SK-N-SH treated with all-trans-retinoic acid at 6 μM for 48 hours (cell line): Measurements from ENCODE around the gene PRX.

Experiments used
- ATAC-seq: fragments of 200-7000 bp; cut with Tn5 transposase; 3 replicates; pipeline ENCODE4 v1.9.1; 2020; ENCODE audit warnings: mild to moderate bottlenecking, moderate library complexity
- ARNTL ChIP-seq: fragments of 450-650 bp; formaldehyde crosslinking; IDR thresholded peaks from 2 replicates; pipeline ENCODE4 v1.5.0; 2020; ENCODE audit warnings: low read depth, mild to moderate bottlenecking, moderate library complexity, borderline replicate concordance
- BACH2 ChIP-seq: fragments of 250-450 bp; sonication (Bioruptor Pico); IDR thresholded peaks from 2 replicates; pipeline ENCODE4 v1.9.0; 2021; ENCODE audit warnings: mild to moderate bottlenecking, borderline replicate concordance
- CSDC2 ChIP-seq: fragments of 250-450 bp; sonication (Bioruptor Pico); IDR thresholded peaks from 2 replicates; pipeline ENCODE4 v1.5.0; 2020; ENCODE audit warnings: mild to moderate bottlenecking, moderate library complexity
- ESRRG ChIP-seq: fragments of 250-450 bp; sonication (Bioruptor Pico); IDR thresholded peaks from 2 replicates; pipeline ENCODE4 v1.6.1; 2021; ENCODE audit warnings: mild to moderate bottlenecking
- GLIS3 ChIP-seq: fragments of 250-450 bp; sonication (Bioruptor Pico); IDR thresholded peaks from 2 replicates; pipeline ENCODE4 v1.5.0; 2020; ENCODE audit warnings: mild to moderate bottlenecking, moderate library complexity
- ISL1 ChIP-seq: fragments of 250-450 bp; sonication (Bioruptor Pico); IDR thresholded peaks from 2 replicates; pipeline ENCODE4 v2.1.2; 2022; ENCODE audit warnings: mild to moderate bottlenecking, moderate library complexity
- OSR1 ChIP-seq: fragments of 250-450 bp; sonication (Bioruptor Pico); IDR thresholded peaks from 2 replicates; pipeline ENCODE4 v1.8.0; 2022; ENCODE audit warnings: moderate library complexity, mild to moderate bottlenecking, inconsistent platforms
- PATZ1 ChIP-seq: fragments of 250-450 bp; sonication (Bioruptor Pico); IDR thresholded peaks from 2 replicates; pipeline ENCODE4 v1.8.0; 2020; ENCODE audit warnings: mild to moderate bottlenecking, moderate library complexity, borderline replicate concordance
- POU6F1 ChIP-seq: fragments of 250-450 bp; sonication (Bioruptor Pico); IDR thresholded peaks from 2 replicates; pipeline ENCODE4 v1.8.0; 2021; ENCODE audit warnings: low read depth, mild to moderate bottlenecking, moderate library complexity, borderline replicate concordance
- PPARA ChIP-seq: fragments of 250-450 bp; sonication (Bioruptor Pico); IDR thresholded peaks from 2 replicates; pipeline ENCODE4 v1.5.0; 2020; ENCODE audit warnings: mild to moderate bottlenecking, borderline replicate concordance
- RARB ChIP-seq: fragments of 250-450 bp; sonication (Bioruptor Pico); IDR thresholded peaks from 2 replicates; pipeline ENCODE4 v1.8.0; 2021; ENCODE audit warnings: mild to moderate bottlenecking, moderate library complexity
- SNAI2 ChIP-seq: fragments of 250-450 bp; sonication (Bioruptor Pico); IDR thresholded peaks from 2 replicates; pipeline ENCODE4 v1.5.0; 2020; ENCODE audit warnings: mild to moderate bottlenecking, moderate library complexity
- TOX ChIP-seq: fragments of 250-450 bp; sonication (Bioruptor Pico); IDR thresholded peaks from 2 replicates; pipeline ENCODE4 v1.8.0; 2021; ENCODE audit warnings: mild to moderate bottlenecking, moderate library complexity, borderline replicate concordance
- TSHZ2 ChIP-seq: fragments of 250-450 bp; sonication (Bioruptor Pico); IDR thresholded peaks from 2 replicates; pipeline ENCODE4 v1.5.0; 2020; ENCODE audit warnings: mild to moderate bottlenecking, moderate library complexity
- ZC3H10 ChIP-seq: fragments of 250-450 bp; sonication (Bioruptor Pico); IDR thresholded peaks from 2 replicates; pipeline ENCODE4 v1.5.1; 2021; ENCODE audit warnings: mild to moderate bottlenecking, moderate library complexity
- ZFP30 ChIP-seq: fragments of 450-650 bp; formaldehyde crosslinking; IDR thresholded peaks from 2 replicates; pipeline ENCODE4 v1.5.0; 2022; ENCODE audit warnings: mild to moderate bottlenecking, moderate library complexity
- ZNF565 ChIP-seq: fragments of 450-650 bp; formaldehyde crosslinking; conservative IDR thresholded peaks from 2 replicates; pipeline ENCODE4 v1.5.0; 2020; ENCODE audit warnings: low read depth, mild to moderate bottlenecking, moderate library complexity
- ZNF70 ChIP-seq: fragments of 450-650 bp; formaldehyde crosslinking; IDR thresholded peaks from 2 replicates; pipeline ENCODE4 v1.5.0; 2020; ENCODE audit warnings: mild to moderate bottlenecking, moderate library complexity
- ZNF8 ChIP-seq: fragments of 450-650 bp; formaldehyde crosslinking; IDR thresholded peaks from 2 replicates; pipeline ENCODE4 v1.5.0; 2020; ENCODE audit warnings: mild to moderate bottlenecking, moderate library complexity

The PRX gene

GRCh38 chr19:40376286-40376862, 36.8 kb downstream of the PRX start:
- no peak for ATAC-seq
- TF ChIP-seq TOX (CRISPR knock-in tag), result no peak
- no peak for TF ChIP-seq GLIS3
- TF ChIP-seq ZNF565, result no peak
- no peak for TF ChIP-seq ZC3H10 (CRISPR knock-in tag)
- no peak for TF ChIP-seq SNAI2
- TF ChIP-seq ZNF8, result no peak
- no peak for TF ChIP-seq PPARA (CRISPR knock-in tag)
- TF ChIP-seq ZNF70 (CRISPR knock-in tag), result no peak
- TF ChIP-seq TSHZ2 (CRISPR knock-in tag), result no peak
- TF ChIP-seq PATZ1, result no peak
- TF ChIP-seq CSDC2 (CRISPR knock-in tag), result no peak
- TF ChIP-seq ARNTL (CRISPR knock-in tag), result no peak
- TF ChIP-seq, all 23 proteins: peak for 0

GRCh38 chr19:40374084-40374483, 39.1 kb downstream of the PRX start:
- TF ChIP-seq PATZ1 (no peak), SNAI2 (no peak), ZNF8 (no peak), ESRRG (CRISPR knock-in tag) (no peak), RARB (CRISPR knock-in tag) (no peak), ARNTL (CRISPR knock-in tag) (no peak), ZFP30 (CRISPR knock-in tag) (no peak), POU6F1 (no peak), ISL1 (no peak), CSDC2 (CRISPR knock-in tag) (no peak), BACH2 (CRISPR knock-in tag) (no peak), ZC3H10 (CRISPR knock-in tag) (no peak), TSHZ2 (CRISPR knock-in tag) (no peak), TOX (CRISPR knock-in tag) (no peak), GLIS3 (no peak), OSR1 (no peak), ZNF70 (CRISPR knock-in tag) (no peak), ZNF565 (no peak)
- TF ChIP-seq, all 23 proteins: peak for 0
- no peak for ATAC-seq

- no peak for ATAC-seq
- TF ChIP-seq BACH2 (CRISPR knock-in tag) (no peak), RARB (CRISPR knock-in tag) (no peak), ZNF8 (no peak), ISL1 (no peak), PPARA (CRISPR knock-in tag) (no peak), POU6F1 (no peak), GLIS3 (no peak), PATZ1 (no peak), ZC3H10 (CRISPR knock-in tag) (no peak), SNAI2 (no peak), ZNF70 (CRISPR knock-in tag) (no peak), ZFP30 (CRISPR knock-in tag) (no peak)
Measured at GRCh38 chr19:40371802-40372122, 41.4 kb downstream of the PRX start.
